HepG2 (cell line): ENCODE measurements around the gene EPB41L4A. TPM values are rescaled to one million over a fixed set of nuclear protein-coding genes. Genes with fewer than 3 reads are reported as not detected.

Source experiments
- ATAC-seq: fragments of 200-7000 bp; cut with Tn5 transposase; 3 replicates; pipeline ENCODE4 v1.9.1; 2020; ENCODE audit warnings: mild to moderate bottlenecking, moderate library complexity
- BruUV-seq: library from RNA; stranded (reverse); fragments of 400-500 nt; replicated peaks from 2 replicates; lab custom pipeline; 2021; lab: Mats Ljungman, UMichigan
- CTCF ChIA-PET: fragments of 300-600 bp; formaldehyde crosslinking; extraction: SDS; loops from one replicate; lab custom pipeline; 2021; ENCODE audit warnings: low total read pairs, inconsistent platforms, low intra/inter-chr PET ratio; lab: Yijun Ruan, JAX
- POLR2A ChIA-PET: fragments of 350-600 bp; sonication (Branson Sonifier 250); formaldehyde crosslinking; loops from one replicate; lab custom pipeline; 2020; ENCODE audit warnings: antibody characterized with exemption, inconsistent platforms; lab: Yijun Ruan, JAX
- DNase-seq: peaks from one replicate; pipeline ENCODE4 v3.0.0-alpha.2; 2015; ENCODE audit warnings: low spot score
- FAIRE-seq: peaks from 3 replicates; lab custom pipeline; 2011; peaks lifted over from hg19 to GRCh38; lab: Jason Lieb, UNC
- H2AFZ ChIP-seq: one replicate; pipeline ENCODE4 v1.6.1; 2011; ENCODE audit warnings: low read length, inconsistent platforms
- H3K27ac ChIP-seq: fragments of 300-600 bp; 3 replicates; pipeline ENCODE4 v1.8.0; 2011; ENCODE audit warnings: mixed run types, mild to moderate bottlenecking, mixed read lengths, low read length, inconsistent platforms; ENCODE audit not compliant: insufficient read depth; ENCODE audit errors: extremely low read length
- H3K27me3 ChIP-seq, 2 experiments: fragments of 200-600 bp in 1 of 2; 2 replicates in 1 of 2; 3 replicates in 1 of 2; pipeline versions ENCODE4 v1.6.0 to v1.8.0; 2011; ENCODE audit warnings: low read length in 2 of 2, mild to moderate bottlenecking in 2 of 2, moderate library complexity in 2 of 2, inconsistent platforms in 1 of 2; ENCODE audit not compliant: insufficient read depth in 2 of 2, control insufficient read depth in 1 of 2
- H3K36me3 ChIP-seq, 2 experiments: fragments of 200-600 bp in 1 of 2; replicated peaks in 1 of 2; 2 replicates in 1 of 2; 3 replicates in 1 of 2; pipeline versions ENCODE4 v1.5.1 to v1.8.0; 2011; ENCODE audit warnings: low read length in 2 of 2, inconsistent platforms in 1 of 2; ENCODE audit not compliant: insufficient read depth in 2 of 2, control insufficient read depth in 1 of 2
- H3K4me1 ChIP-seq: 2 replicates; pipeline ENCODE4 v1.5.1; 2012; ENCODE audit warnings: low read length, inconsistent platforms; ENCODE audit not compliant: insufficient read depth
- H3K4me2 ChIP-seq: 2 replicates; pipeline ENCODE4 v1.6.0; 2011; ENCODE audit warnings: low read depth, low read length, inconsistent platforms
- H3K4me3 ChIP-seq, 3 experiments: fragments of 200-600 bp in 1 of 3; sonication (generic), shearing (Covaris generic) in 1 of 3; replicated peaks in 1 of 3; 2 replicates each; pipeline ENCODE4 v1.5.1; 2011 to 2016; ENCODE audit warnings: low read length in 3 of 3, inconsistent platforms in 2 of 3, low read depth in 2 of 3, mild to moderate bottlenecking in 2 of 3, control low read depth in 1 of 3, mixed read lengths in 1 of 3; ENCODE audit not compliant: insufficient read depth in 1 of 3
- H3K79me2 ChIP-seq: one replicate; pipeline ENCODE4 v1.6.1; 2011; ENCODE audit warnings: low read length, inconsistent platforms; ENCODE audit not compliant: insufficient read depth
- H3K9ac ChIP-seq: 2 replicates; pipeline ENCODE4 v1.6.0; 2011; ENCODE audit warnings: mild to moderate bottlenecking, low read depth, low read length, inconsistent platforms; ENCODE audit not compliant: insufficient read depth
- H3K9me3 ChIP-seq: 2 replicates; pipeline ENCODE4 v1.5.1; 2012; ENCODE audit warnings: mild to moderate bottlenecking, low read length
- H4K20me1 ChIP-seq: 2 replicates; pipeline ENCODE4 v1.6.0; 2011; ENCODE audit warnings: inconsistent platforms, mild to moderate bottlenecking, low read length, moderate library complexity; ENCODE audit not compliant: insufficient read depth
- EEA1 ChIP-seq: sonication (generic); formaldehyde crosslinking; IDR thresholded peaks from 2 replicates; pipeline ENCODE4 v1.5.1; 2020; ENCODE audit warnings: mild to moderate bottlenecking, missing genetic modification reagents, borderline replicate concordance
- GFI1 ChIP-seq: sonication (generic); formaldehyde crosslinking; IDR thresholded peaks from 2 replicates; pipeline ENCODE4 v1.5.0; 2020; ENCODE audit warnings: missing genetic modification reagents, mild to moderate bottlenecking, borderline replicate concordance
- HOXA9 ChIP-seq: sonication (generic); formaldehyde crosslinking; IDR thresholded peaks from 2 replicates; pipeline ENCODE4 v1.8.1; 2022; ENCODE audit warnings: missing genetic modification reagents, mild to moderate bottlenecking, moderate library complexity, borderline replicate concordance
- MLLT10 ChIP-seq: sonication (generic); formaldehyde crosslinking; IDR thresholded peaks from 2 replicates; pipeline ENCODE4 v1.4.0; 2020; ENCODE audit warnings: missing genetic modification reagents
- NFKBIZ ChIP-seq: IDR thresholded peaks from 2 replicates; pipeline ENCODE4 v1.6.1; 2018; ENCODE audit warnings: missing genetic modification reagents, missing compliant biosample characterization
- SALL2 ChIP-seq: sonication (generic); formaldehyde crosslinking; IDR thresholded peaks from 2 replicates; pipeline ENCODE4 v1.8.1; 2023; ENCODE audit warnings: mild to moderate bottlenecking, missing genetic modification reagents, inconsistent platforms
- ZNF17 ChIP-seq: sonication (generic); formaldehyde crosslinking; IDR thresholded peaks from 2 replicates; pipeline ENCODE4 v1.5.0; 2020; ENCODE audit warnings: mild to moderate bottlenecking, missing genetic modification reagents
- ZNF225 ChIP-seq: sonication (generic); formaldehyde crosslinking; IDR thresholded peaks from 2 replicates; pipeline ENCODE4 v1.4.0; 2020; ENCODE audit warnings: mild to moderate bottlenecking, missing genetic modification reagents
- ZNF460 ChIP-seq: sonication (generic); formaldehyde crosslinking; IDR thresholded peaks from 2 replicates; pipeline ENCODE4 v1.5.1; 2020; ENCODE audit warnings: missing genetic modification reagents, mild to moderate bottlenecking, borderline replicate concordance
- ZNF883 ChIP-seq: sonication (generic); formaldehyde crosslinking; IDR thresholded peaks from 2 replicates; pipeline ENCODE4 v1.5.1; 2020; ENCODE audit warnings: mild to moderate bottlenecking, missing genetic modification reagents; ENCODE audit errors: not compliant biosample characterization
- WGBS: methylation state at CpG from one replicate; pipeline ENCODE4 v1.1.6; 2017; ENCODE audit warnings: low lambda C conversion rate; 5-methylcytosine and 5-hydroxymethylcytosine counted together
- in situ Hi-C: cut with HindIII; loops from 2 replicates; pipeline ENCODE4 v1.10.0; 2017; ENCODE audit warnings: low pct_unique_long_range_greater_than_20kb; ENCODE audit not compliant: extremely low pct_ligation_motif_present
- intact Hi-C: fragments of 100-400 bp; cut with micrococcal nuclease; formaldehyde crosslinking; loops from one replicate; pipeline ENCODE4 v1.10.0; 2022; ENCODE audit not compliant: unreplicated experiment
- polyA plus RNA-seq, 8 experiments: library from polyadenylated mRNA; depleted of rRNA in 3 of 8; stranded (reverse) in 7 of 8; unstranded in 1 of 8; fragments of >200 nt; fragmentation: Illumina TruSeq in 4 of 8; extraction: Trizol in 4 of 8; gene quantifications; 2 replicates each; pipeline versions ENCODE4 v1.2.1 to v1.2.3, GENCODE V29; 2011 to 2016; ENCODE audit warnings: low read depth in 4 of 8, missing spikeins in 1 of 8, mixed read lengths in 1 of 8; ENCODE audit not compliant: insufficient read depth in 1 of 8
- total RNA-seq, 5 experiments: library from RNA; depleted of rRNA; stranded (reverse); fragments of >200 nt; fragmentation: Illumina TruSeq; extraction: Trizol; gene quantifications; 2 replicates each; pipeline ENCODE4 v1.2.3, GENCODE V29; 2016; ENCODE audit warnings: low read depth in 1 of 5
- TF ChIP-seq, protein P1 (sequence below): sonication (generic); formaldehyde crosslinking; IDR thresholded peaks from 2 replicates; pipeline ENCODE4 v1.5.1; 2020; ENCODE audit warnings: missing genetic modification reagents, mild to moderate bottlenecking, borderline replicate concordance
- TF ChIP-seq, protein P2 (sequence below): sonication (generic); formaldehyde crosslinking; IDR thresholded peaks from 2 replicates; pipeline ENCODE4 v1.4.0; 2020; ENCODE audit warnings: low read depth, mild to moderate bottlenecking, missing genetic modification reagents
- TF ChIP-seq, protein P3 (sequence below): IDR thresholded peaks from 2 replicates; pipeline ENCODE4 v1.6.1; 2016; ENCODE audit warnings: missing genetic modification reagents, missing compliant biosample characterization

The EPB41L4A gene
- total and polyA plus RNA-seq, 2 of the 13 experiments (the other 11 are each of a cell fraction or from before 2014, with no cell fraction given) = 0.07 TPM; not detected in 1

DNA sequence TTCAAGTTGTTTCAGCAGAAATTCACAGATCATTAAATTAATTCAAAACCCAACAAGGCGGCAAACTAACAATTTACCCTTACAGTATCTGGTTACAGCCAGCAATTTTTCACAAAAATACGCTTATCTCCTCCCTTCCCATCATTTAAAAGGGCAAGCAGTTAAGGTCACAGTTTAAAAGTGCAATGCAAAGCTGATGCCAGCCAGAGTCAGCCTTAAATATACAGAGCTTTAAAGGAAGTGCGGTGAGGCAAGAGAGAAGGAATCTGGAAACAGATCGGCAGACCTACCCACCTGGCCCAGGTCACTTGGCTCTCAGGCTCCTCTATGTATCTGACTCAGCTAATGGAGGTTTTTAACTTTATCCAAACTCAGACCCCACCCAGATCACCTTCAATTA, 31.0 kb downstream of the EPB41L4A start:
- H3K79me2 ChIP-seq = no peaks in the 10 kb centered on the region
- H3K36me3 ChIP-seq = no peaks in the 10 kb centered on the region
- H3K9me3 ChIP-seq = no peaks in the 10 kb centered on the region
- BruUV-seq = no TSS peak
- intact Hi-C loops (no loop called here), in situ Hi-C loops (no loop called here)
- H4K20me1 ChIP-seq = no peaks in the 10 kb centered on the region
- H3K27ac ChIP-seq = no peak overlapping the region
- no peak overlapping the region for H2AFZ ChIP-seq
- ATAC-seq (no peak), DNase-seq (no peak)
- no peak for TF ChIP-seq ZNF883 (CRISPR knock-in tag)
- TF ChIP-seq ZNF17 = no peak
- no peak for TF ChIP-seq EEA1 (CRISPR knock-in tag)
- TF ChIP-seq, protein P1, sequence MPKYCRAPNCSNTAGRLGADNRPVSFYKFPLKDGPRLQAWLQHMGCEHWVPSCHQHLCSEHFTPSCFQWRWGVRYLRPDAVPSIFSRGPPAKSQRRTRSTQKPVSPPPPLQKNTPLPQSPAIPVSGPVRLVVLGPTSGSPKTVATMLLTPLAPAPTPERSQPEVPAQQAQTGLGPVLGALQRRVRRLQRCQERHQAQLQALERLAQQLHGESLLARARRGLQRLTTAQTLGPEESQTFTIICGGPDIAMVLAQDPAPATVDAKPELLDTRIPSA (CRISPR knock-in tag) = no peak
- TF ChIP-seq MLLT10 (CRISPR knock-in tag) = no peak
- TF ChIP-seq NFKBIZ = no peak
- TF ChIP-seq, protein P2, sequence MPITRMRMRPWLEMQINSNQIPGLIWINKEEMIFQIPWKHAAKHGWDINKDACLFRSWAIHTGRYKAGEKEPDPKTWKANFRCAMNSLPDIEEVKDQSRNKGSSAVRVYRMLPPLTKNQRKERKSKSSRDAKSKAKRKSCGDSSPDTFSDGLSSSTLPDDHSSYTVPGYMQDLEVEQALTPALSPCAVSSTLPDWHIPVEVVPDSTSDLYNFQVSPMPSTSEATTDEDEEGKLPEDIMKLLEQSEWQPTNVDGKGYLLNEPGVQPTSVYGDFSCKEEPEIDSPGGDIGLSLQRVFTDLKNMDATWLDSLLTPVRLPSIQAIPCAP (CRISPR knock-in tag) = no peak
- no peak for TF ChIP-seq SALL2 (CRISPR knock-in tag)
- TF ChIP-seq ZNF225 (CRISPR knock-in tag) = no peak
- TF ChIP-seq, protein P3, sequence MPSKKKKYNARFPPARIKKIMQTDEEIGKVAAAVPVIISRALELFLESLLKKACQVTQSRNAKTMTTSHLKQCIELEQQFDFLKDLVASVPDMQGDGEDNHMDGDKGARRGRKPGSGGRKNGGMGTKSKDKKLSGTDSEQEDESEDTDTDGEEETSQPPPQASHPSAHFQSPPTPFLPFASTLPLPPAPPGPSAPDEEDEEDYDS (CRISPR knock-in tag) = no peak
- no peak for TF ChIP-seq ZNF460 (CRISPR knock-in tag)
- TF ChIP-seq HOXA9 (CRISPR knock-in tag) = no peak
- no peak for TF ChIP-seq GFI1 (CRISPR knock-in tag)
- TF ChIP-seq, all 625 proteins: peak for 0
- H3K4me3 ChIP-seq = no peak overlapping the region
- WGBS = 54% methylated on average over 4 of the region's 4 CpGs
- H3K9ac ChIP-seq = no peak overlapping the region
- FAIRE-seq = no peak
- H3K4me2 ChIP-seq = no peak overlapping the region
- ChIA-PET POLR2A (no interaction called here), CTCF (no interaction called here)
- H3K27me3 ChIP-seq = peaks cover 0 to 3% of the 10 kb centered on the region in 2 experiments; a peak in 2 of 5 replicates
- H3K4me1 ChIP-seq = no peaks in the 10 kb centered on the region
